Esophagus muscularis mucosa (tissue), 4 donors: ENCODE results near the gene PAPSS1. TPM values are rescaled to one million over a fixed set of nuclear protein-coding genes. Genes with fewer than 3 reads are reported as not detected.

Source experiments
- DNase-seq: peaks from one replicate; pipeline ENCODE4 v3.0.0-alpha.2; 2017; ENCODE audit errors: extremely low spot score
- H3K27ac ChIP-seq, 4 donors: fragments of 200-600 bp; sonication (generic); replicated peaks in 1 of 4; 1 replicate in 3 of 4; 2 replicates in 1 of 4; pipeline ENCODE4 v1.5.1; 2016 to 2019; ENCODE audit warnings: mild to moderate bottlenecking in 1 of 4
- H3K27me3 ChIP-seq, 4 donors: fragments of 200-600 bp; sonication (generic); one replicate each; pipeline versions ENCODE4 v1.5.1 to v1.6.0; 2016 to 2019
- H3K36me3 ChIP-seq, 4 donors: fragments of 200-600 bp; sonication (generic); one replicate each; pipeline ENCODE4 v1.5.1; 2016 to 2019
- H3K4me1 ChIP-seq, 4 donors: fragments of 200-600 bp; sonication (generic); one replicate each; pipeline ENCODE4 v1.5.1; 2016 to 2019
- H3K4me3 ChIP-seq, 4 donors: fragments of 200-600 bp; sonication (generic); 1 replicate in 2 of 4; 2 replicates in 2 of 4; pipeline ENCODE4 v1.5.1; 2016 to 2019; ENCODE audit warnings: mild to moderate bottlenecking in 4 of 4, moderate library complexity in 1 of 4
- H3K9me3 ChIP-seq, 4 donors: fragments of 200-600 bp; sonication (generic); 1 replicate in 3 of 4; 2 replicates in 1 of 4; pipeline ENCODE4 v1.5.1; 2016 to 2019
- EP300 ChIP-seq: sonication (generic); formaldehyde crosslinking; IDR thresholded peaks from one replicate; pipeline ENCODE4 v1.6.1; 2017; ENCODE audit warnings: antibody characterized with exemption
- POLR2A ChIP-seq: fragments of 450-650 bp; IDR thresholded peaks from one replicate; pipeline ENCODE4 v1.6.1; 2017; ENCODE audit warnings: antibody characterized with exemption, moderate library complexity, mild to moderate bottlenecking, low read depth
- POLR2AphosphoS5 ChIP-seq, 2 donors: sonication (generic); formaldehyde crosslinking; IDR thresholded peaks; one replicate each; pipeline ENCODE4 v1.6.1; 2017; ENCODE audit warnings: antibody characterized with exemption in 2 of 2
- WGBS: methylation state at CpG from one replicate; pipeline ENCODE4 v1.1.5; 2018; 5-methylcytosine and 5-hydroxymethylcytosine counted together
- intact Hi-C: fragments of 100-400 bp; cut with DNase I; formaldehyde crosslinking; loops from one replicate; pipeline ENCODE4 v1.15.1; 2023
- total RNA-seq, 4 donors: library from RNA; depleted of rRNA; stranded (reverse); fragments of >200 nt; gene quantifications; one replicate each; pipeline versions ENCODE4 v1.1.0 to v1.2.1, GENCODE V29; 2016
- TF ChIP-seq, protein P1 (sequence below), 3 experiments: fragments of 200-600 bp in 2 of 3; fragments of 450-650 bp in 1 of 3; sonication (generic) in 2 of 3; IDR thresholded peaks; one replicate each; pipeline ENCODE4 v1.5.1; 2017 to 2019; ENCODE audit warnings: antibody characterized with exemption in 3 of 3, mild to moderate bottlenecking in 2 of 3, moderate library complexity in 1 of 3

Gene PAPSS1
- total RNA-seq, 4 donors from 2014 or later: 11.6 to 24.4 (median 18.1) TPM

DNA sequence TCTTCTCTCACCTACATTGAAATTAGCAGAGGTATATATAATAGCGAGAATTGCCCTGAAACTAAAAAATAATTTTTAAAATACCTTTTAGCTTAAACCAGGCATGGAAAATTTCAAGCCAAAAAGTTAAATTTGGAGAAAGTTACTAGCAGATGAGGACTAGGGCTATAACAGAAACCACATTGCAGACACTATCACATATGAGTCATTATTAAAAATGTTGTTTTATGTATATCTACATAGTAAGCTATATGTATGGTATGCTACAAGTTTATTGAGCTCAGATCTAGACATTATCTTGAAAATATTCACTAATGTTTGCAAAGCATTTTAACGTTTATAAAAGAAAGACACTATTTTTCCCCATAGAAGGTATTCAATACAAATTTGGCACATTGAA lies 147.8 kb downstream of the PAPSS1 start:
- intact Hi-C loops: no loop called here
- Histone ChIP-seq H3K27ac (no peak overlapping the region), H3K4me1 (no peaks in the 10 kb centered on the region), H3K4me3 (no peak overlapping the region), H3K36me3 (no peaks in the 10 kb centered on the region), H3K27me3 (no peaks in the 10 kb centered on the region), H3K9me3 (peaks cover 0 to 14% (median 6%) of the 10 kb centered on the region in 4 donors)
- 90% methylated on average over 2 of the region's 2 CpGs for WGBS
- no peak for DNase-seq
- TF ChIP-seq, protein P1, sequence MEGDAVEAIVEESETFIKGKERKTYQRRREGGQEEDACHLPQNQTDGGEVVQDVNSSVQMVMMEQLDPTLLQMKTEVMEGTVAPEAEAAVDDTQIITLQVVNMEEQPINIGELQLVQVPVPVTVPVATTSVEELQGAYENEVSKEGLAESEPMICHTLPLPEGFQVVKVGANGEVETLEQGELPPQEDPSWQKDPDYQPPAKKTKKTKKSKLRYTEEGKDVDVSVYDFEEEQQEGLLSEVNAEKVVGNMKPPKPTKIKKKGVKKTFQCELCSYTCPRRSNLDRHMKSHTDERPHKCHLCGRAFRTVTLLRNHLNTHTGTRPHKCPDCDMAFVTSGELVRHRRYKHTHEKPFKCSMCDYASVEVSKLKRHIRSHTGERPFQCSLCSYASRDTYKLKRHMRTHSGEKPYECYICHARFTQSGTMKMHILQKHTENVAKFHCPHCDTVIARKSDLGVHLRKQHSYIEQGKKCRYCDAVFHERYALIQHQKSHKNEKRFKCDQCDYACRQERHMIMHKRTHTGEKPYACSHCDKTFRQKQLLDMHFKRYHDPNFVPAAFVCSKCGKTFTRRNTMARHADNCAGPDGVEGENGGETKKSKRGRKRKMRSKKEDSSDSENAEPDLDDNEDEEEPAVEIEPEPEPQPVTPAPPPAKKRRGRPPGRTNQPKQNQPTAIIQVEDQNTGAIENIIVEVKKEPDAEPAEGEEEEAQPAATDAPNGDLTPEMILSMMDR (IDR thresholded peaks at IDR 0.05): no peak
- no peak for TF ChIP-seq POLR2AphosphoS5 (IDR thresholded peaks at IDR 0.05)
- no peak for TF ChIP-seq POLR2A
- TF ChIP-seq EP300: no peak

DNA sequence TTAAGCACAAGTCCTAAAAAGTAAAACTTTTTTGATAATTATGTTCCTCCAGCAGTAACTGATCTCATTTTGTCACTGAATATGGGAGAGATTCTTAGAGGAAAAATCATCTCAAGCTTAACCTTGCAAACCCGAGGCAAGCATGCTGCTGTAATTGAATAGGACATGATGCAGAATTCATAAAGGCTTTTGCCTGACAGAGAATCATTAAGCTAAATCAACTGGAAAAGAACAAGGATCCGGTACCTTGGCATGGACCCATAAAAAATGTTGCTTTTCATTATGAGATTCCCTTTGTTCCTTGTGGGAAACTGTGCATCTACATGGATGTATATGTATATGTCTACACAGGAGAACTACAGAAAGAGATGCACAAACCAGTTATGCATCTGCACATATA lies 149.1 kb downstream of the PAPSS1 start:
- H3K27me3 ChIP-seq: no peaks in the 10 kb centered on the region

DNA sequence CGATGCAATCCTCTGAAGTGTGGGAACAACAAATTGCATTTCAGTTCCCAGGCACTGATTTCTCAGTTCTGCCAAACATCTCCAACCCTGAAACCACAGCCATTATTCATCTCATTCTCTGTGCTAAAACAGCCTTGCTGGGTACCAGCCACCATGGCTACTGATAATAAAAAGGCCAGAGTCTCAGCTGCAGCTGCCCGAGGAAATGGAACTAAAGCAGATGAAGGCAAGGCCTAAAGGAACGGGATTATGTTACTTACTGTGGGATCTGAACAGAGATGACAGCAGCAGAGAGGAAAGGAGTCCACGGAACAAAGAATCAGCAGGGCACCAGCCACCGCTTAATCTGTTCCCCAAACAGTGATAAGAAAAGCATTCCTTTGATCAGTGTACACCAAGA lies 155.7 kb downstream of the PAPSS1 start:
- TF ChIP-seq EP300 (no peak), POLR2AphosphoS5 (IDR thresholded peaks at IDR 0.05) (no peak), POLR2A (no peak)
- TF ChIP-seq, protein P1 (IDR thresholded peaks at IDR 0.05): no peak
- Histone ChIP-seq H3K4me1 (no peaks in the 10 kb centered on the region), H3K36me3 (no peaks in the 10 kb centered on the region), H3K9me3 (peaks cover 0 to 20% (median 12%) of the 10 kb centered on the region in 4 donors), H3K27me3 (no peaks in the 10 kb centered on the region), H3K27ac (no peak overlapping the region), H3K4me3 (no peak overlapping the region)
- no peak for DNase-seq
- intact Hi-C loops: no loop called here
- 40% methylated on average over 5 of the region's 5 CpGs for WGBS

More for the DNA sequence above, 149.1 kb downstream of the PAPSS1 start:
- WGBS: 54% methylated on average over 2 of the region's 2 CpGs
- DNase-seq: no peak
- intact Hi-C loops: no loop called here
- Histone ChIP-seq H3K27ac (no peak overlapping the region), H3K36me3 (no peaks in the 10 kb centered on the region), H3K4me1 (no peaks in the 10 kb centered on the region), H3K4me3 (no peak overlapping the region), H3K9me3 (peaks cover 0 to 19% (median 6%) of the 10 kb centered on the region in 4 donors)
- no peak for TF ChIP-seq POLR2AphosphoS5 (IDR thresholded peaks at IDR 0.05)
- TF ChIP-seq, protein P1 (IDR thresholded peaks at IDR 0.05): no peak
- TF ChIP-seq EP300: no peak
- TF ChIP-seq POLR2A: no peak

Other genes with a start within 250 kb of the PAPSS1 start
- gene SGMS2, start 104.7 kb upstream of the PAPSS1 start, total RNA-seq: 100 to 1,000 TPM; 278 to 487 (median 347) TPM
- 10 to 100 TPM; 17.7 to 36.6 (median 22.9) TPM for gene CYP2U1, start 211.3 kb upstream of the PAPSS1 start, total RNA-seq